ENCODE data around the gene KIRREL3. TPM values are rescaled to one million over a fixed set of nuclear protein-coding genes. Genes with fewer than 3 reads are reported as not detected.

The KIRREL3 gene
- polyA plus RNA-seq, 3 donors: 2.1 to 2.6 (median 2.5) TPM

DNA sequence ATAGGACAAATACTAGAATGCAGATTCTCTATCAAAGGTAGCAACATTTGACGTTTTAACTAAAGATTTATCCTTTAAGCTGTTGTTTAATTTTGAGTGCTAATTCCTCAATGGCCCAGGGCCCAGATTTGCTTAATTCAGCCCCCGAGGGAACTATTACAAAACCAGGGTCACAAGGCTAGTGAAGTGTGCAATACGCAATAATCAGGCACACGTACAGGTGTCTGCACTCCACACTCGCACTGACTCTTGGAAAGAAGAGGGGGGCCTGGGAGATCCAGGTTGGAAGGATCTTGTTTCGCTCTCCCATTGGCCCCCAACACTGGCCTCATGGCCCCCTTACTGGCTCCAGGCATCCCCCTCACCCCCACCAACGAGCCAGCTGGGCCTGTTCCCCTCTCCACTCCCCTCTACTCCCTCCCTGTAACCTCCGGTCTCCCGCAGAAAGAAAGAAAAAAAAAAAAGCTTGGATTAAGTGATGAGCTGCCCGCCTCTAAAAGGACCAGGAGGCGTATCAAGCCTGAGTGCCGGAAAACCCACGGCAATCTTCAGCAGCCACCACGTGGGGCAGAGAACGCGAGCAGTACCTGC is 2.2 kb upstream of the KIRREL3 start:
- no peak for DNase-seq (ENCODE audit: extremely low read depth in 1 of 11, low read depth in 9 of 11, low spot score in 4 of 11)

DNA sequence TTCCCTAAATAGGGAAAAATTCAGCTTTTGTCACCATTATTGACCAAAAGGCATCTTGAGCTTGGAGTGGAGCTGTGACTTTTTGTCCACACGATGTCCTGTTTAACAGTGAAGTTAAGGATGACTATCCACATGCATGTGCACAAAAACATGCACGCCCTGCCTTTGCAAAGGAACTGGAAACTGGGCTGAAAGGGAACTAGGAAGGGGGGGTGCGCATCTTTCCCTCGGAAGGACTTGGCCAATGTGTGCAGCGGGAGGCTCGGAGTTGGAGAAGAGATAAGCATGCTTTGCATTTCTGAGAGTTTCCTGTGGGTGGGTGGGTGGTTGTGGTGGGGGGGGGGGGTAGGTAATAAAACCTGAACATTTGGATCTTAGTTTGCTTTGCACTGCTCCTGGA is 411 bp upstream of the KIRREL3 start:
- no peak for DNase-seq (ENCODE audit: extremely low read depth in 1 of 11, low read depth in 9 of 11, low spot score in 4 of 11)

DNA sequence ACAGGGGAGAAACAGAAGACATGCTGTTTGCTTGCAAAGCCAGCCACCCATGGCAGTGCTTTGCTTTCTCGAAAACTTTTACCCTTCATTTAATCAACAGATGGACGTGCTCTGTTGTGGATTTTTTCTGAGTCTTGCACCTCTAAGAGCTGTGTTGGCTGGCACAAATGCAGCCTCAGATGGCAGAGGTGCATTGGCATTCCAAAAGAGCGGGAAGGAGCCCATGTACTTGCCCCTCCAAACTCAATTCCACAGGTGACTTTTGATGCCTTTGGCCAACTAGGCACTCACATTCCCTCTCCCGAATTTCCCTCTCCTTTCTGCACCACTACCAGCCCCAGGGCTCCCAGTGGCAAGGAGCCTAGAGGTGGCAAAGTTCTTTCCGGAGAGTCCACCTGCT is 1.2 kb downstream of the KIRREL3 start:
- DNase-seq (ENCODE audit: extremely low read depth in 1 of 11, low read depth in 9 of 11, low spot score in 4 of 11): no peak

DNA sequence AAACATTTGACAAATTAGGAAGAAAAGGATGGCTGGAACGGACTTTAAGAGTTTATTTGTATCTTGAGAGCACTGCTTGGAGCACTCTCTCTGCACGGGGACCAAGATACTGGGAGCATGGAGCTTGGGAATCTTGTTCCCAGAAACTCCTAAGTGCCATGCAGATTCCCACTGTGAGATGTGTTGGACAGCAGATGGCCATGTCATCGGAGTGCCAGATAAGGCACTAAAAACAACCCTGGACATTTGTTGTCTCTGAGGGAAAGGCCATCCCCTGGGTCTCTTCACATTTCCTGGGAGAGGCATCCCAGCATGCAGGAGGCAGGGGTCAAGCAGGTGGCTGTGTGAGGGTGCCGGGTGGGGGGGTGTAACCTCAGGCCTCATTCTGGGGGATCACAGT is 2.9 kb downstream of the KIRREL3 start:
- DNase-seq (ENCODE audit: extremely low read depth in 1 of 11, low read depth in 9 of 11, low spot score in 4 of 11): no peak

GRCh38 chr11:126997196-126997595 is 3.4 kb downstream of the KIRREL3 start:
- DNase-seq (ENCODE audit: extremely low read depth in 1 of 11, low read depth in 9 of 11, low spot score in 4 of 11): no peak

DNA sequence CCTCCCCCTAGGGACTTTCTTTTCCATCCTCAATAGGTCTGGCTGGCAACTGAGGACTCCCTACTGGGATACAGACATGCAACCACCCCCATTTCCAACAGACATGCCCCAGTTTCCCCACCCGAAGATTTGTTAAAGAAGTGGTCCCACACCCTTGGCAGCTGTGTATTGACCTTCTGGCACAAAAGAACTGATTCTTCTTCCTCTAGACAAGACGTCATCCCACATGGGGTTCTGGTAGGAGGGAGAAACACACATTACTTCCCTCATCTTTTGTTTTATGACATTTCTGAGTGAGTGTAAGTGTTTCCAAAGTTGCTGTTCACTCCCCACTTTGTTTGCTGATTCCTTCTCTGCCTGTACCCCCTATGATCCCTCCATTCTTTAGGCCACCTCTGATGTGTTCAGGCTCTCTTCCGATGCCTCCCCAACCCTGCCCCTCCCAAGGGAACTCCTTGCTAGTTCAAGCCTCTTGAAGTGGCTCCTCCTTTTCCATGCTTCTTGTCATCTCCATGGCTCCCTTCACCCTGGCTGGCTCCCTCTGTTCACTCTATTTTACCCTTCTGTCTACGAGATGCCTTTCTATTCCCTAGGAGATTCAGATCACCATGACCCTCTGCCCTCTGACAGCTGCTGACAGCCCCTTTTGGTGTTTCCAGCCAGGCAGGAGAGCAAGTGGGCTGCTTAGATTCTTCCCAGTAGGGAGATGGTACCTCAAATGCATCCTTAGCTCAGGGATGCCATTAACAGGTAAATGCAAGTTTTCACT is 4.3 kb downstream of the KIRREL3 start:
- DNase-seq (ENCODE audit: extremely low read depth in 1 of 11, low read depth in 9 of 11, low spot score in 4 of 11): no peak

GRCh38 chr11:126993599-126993998 is 7.0 kb downstream of the KIRREL3 start:
- no peak for DNase-seq (ENCODE audit: extremely low read depth in 1 of 11, low read depth in 9 of 11, low spot score in 4 of 11)

DNA sequence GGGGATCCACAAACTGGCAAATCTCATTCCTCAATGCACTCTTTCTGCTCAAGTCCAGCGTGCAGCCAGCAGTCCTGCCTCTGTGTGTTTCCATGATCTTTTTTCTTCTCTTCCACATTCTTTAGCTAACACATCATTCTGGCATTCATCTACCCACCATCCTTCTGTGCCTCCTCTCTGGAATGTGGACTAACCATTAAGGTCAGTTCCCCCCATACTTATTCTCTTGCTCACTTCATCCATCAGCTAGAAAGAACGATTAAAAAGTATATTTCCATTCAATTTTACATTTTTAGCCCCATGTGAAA is 7.8 kb downstream of the KIRREL3 start:
- no peak for DNase-seq (ENCODE audit: extremely low read depth in 1 of 11, low read depth in 9 of 11, low spot score in 4 of 11)

DNA sequence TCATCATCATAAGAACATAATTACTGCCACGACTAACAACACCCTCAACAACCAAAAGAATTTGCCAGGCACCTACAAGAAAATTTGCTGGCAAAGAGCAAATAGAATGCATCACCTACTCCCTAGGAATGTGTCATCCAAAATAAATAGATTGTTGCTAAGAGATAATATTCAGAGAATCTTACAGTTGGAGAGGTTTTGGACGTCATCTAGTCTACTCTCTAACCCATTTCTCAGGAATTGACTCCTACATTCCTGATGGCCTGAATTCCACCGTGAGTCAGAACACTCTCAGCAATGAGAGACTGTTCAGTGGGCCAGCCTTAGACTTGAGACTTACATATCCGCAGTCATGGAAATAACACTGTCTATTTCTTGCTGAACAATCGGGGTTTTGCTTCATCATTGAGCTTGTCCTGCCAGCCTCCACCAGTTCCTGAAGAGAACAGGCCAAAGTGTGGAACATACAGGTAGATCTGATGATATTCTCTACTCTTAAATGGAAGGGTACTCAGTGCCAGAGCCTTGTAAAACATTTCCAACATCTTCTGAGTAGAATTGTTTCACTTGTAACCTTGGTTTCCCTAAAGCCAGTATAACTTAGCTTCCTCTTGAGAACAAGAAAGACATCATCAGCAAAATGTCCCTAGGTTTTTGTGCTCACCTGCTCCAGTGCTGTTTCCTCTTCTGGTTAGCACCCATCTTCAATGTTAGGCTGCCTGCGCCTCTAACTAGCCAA is 8.3 kb downstream of the KIRREL3 start:
- DNase-seq (ENCODE audit: extremely low read depth in 1 of 11, low read depth in 9 of 11, low spot score in 4 of 11): no peak

GRCh38 chr11:126991596-126991995 is 9.0 kb downstream of the KIRREL3 start:
- no peak for DNase-seq (ENCODE audit: extremely low read depth in 1 of 11, low read depth in 9 of 11, low spot score in 4 of 11)

- DNase-seq (ENCODE audit: extremely low read depth in 1 of 11, low read depth in 9 of 11, low spot score in 4 of 11): no peak
Observed at GRCh38 chr11:126990716-126991480, 9.7 kb downstream of the KIRREL3 start.

- peak; percentile 35 to 72 (median 64) for DNase-seq (ENCODE audit: extremely low read depth in 1 of 11, low read depth in 9 of 11, low spot score in 4 of 11)
Observed at GRCh38 chr11:126989942-126990715, 10.4 kb downstream of the KIRREL3 start.

GRCh38 chr11:126988655-126989054 is 11.9 kb downstream of the KIRREL3 start:
- no peak for DNase-seq (ENCODE audit: extremely low read depth in 1 of 11, low read depth in 9 of 11, low spot score in 4 of 11)

DNA sequence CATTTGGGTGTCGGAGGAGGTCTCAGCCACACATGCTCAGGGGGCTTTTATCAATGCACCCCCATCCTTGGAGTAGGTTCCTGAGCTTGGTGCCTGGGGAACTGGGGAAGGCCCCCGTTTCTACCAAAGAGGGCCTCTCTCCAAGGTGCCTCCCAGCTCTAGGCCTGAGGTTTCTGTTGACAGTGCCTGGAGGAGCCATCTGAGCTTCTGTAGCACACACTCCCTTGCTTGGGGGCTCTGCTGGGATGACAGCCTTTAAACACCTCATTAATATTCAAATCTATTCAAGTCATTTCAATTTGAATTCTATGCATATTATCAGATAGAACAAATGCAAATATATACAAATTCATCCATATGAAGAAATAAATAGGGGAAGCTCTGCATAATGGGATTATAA is 18.9 kb downstream of the KIRREL3 start:
- no peak for DNase-seq (ENCODE audit: extremely low read depth in 1 of 11, low read depth in 9 of 11, low spot score in 4 of 11)

GRCh38 chr11:126978911-126979310 is 21.7 kb downstream of the KIRREL3 start:
- DNase-seq (ENCODE audit: extremely low read depth in 1 of 11, low read depth in 9 of 11, low spot score in 4 of 11): no peak

DNA sequence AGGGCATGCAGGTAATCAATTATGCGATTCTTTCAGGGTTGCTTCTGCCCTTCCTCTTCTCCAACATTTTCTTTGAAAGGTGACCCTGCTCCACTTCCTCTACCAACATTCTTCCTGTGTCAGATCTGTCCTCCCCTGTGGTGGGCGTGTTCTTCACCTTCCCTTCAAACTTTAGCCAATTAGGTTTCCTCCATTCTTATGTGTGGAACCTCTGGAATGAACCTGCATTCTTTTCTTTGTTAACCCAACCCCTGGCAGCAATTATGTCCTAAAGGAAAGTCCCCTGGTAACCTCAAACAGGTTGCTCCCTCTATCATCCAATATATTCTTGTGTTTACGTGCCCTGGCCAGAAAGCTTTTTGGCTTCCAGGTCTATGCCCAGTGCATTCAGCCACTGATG is 22.4 kb downstream of the KIRREL3 start:
- DNase-seq (ENCODE audit: extremely low read depth in 1 of 11, low read depth in 9 of 11, low spot score in 4 of 11): no peak

GRCh38 chr11:126973051-126973450 is 27.5 kb downstream of the KIRREL3 start:
- no peak for DNase-seq (ENCODE audit: extremely low read depth in 1 of 11, low read depth in 9 of 11, low spot score in 4 of 11)

DNA sequence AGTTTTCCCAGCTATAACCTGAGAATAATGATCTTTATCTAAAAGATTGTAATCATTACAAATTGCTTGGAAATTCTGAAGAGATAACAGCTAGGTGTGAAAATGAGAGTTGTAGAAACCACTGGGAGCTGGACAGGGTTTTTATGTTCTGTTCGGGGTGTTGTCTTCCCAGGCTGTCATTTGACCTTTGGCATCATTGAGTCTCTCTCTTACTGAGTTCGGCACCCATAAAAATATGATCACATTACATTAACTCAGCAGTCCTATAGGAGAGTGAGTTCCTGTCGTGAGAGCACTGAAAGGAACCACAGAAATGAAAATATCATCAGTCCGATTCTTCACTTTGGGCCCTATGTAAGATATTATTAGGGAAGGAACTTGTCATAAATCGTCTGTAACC is 29.3 kb downstream of the KIRREL3 start:
- DNase-seq (ENCODE audit: extremely low read depth in 1 of 11, low read depth in 9 of 11, low spot score in 4 of 11): no peak

DNA sequence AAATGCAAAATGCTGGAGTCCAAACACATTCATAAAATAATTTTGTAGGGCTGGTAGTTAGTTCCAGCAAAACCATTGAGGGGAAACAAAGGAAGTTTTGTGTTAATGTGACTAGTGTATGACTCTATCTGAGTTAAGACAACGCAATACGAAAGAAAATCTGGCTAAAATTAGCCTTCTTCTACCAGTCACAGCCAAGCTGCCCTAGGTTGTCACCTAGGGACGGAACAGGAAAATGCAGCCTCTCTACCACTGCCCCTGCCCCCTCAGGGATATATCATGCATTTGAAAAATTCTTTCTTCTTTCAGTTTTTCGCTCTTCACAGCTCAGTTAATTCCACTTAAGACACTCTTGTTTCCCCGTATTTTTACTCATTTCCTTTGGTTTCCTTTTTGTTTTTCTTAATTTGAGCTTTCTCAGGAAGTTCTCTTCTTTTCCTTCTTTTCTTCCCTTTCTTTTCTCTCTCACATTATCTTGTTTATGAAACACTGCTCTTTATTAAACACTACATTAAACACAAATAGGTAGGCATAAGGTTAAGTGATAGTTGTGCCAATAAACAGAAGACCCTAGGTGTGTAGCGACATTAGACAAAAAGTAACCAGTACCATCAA is 30.6 kb downstream of the KIRREL3 start:
- DNase-seq (ENCODE audit: extremely low read depth in 1 of 11, low read depth in 9 of 11, low spot score in 4 of 11): no peak

All from renal cortex interstitium (tissue), 11 donors.